ENCODE measurements around the gene UBB. TPM values are rescaled to one million over a fixed set of nuclear protein-coding genes. Genes with fewer than 3 reads are reported as not detected.

UBB gene
- total and polyA plus RNA-seq, 9 of the 15 experiments (the other 6 are each of a cell fraction or from before 2014, with no cell fraction given): 1,069 to 4,143 (median 1,696) TPM

GRCh38 chr17:16358394-16358793, 22.5 kb upstream of the UBB start (continued):
- TF ChIP-seq, protein P1, sequence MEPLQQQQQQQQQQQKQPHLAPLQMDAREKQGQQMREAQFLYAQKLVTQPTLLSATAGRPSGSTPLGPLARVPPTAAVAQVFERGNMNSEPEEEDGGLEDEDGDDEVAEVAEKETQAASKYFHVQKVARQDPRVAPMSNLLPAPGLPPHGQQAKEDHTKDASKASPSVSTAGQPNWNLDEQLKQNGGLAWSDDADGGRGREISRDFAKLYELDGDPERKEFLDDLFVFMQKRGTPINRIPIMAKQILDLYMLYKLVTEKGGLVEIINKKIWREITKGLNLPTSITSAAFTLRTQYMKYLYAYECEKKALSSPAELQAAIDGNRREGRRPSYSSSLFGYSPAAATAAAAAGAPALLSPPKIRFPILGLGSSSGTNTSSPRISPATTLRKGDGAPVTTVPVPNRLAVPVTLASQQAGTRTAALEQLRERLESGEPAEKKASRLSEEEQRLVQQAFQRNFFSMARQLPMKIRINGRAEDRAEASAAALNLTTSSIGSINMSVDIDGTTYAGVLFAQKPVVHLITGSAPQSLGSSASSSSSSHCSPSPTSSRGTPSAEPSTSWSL (CRISPR knock-in tag; IDR thresholded peaks at IDR 0.05; ENCODE audit: borderline replicate concordance): no peak
- TF ChIP-seq EP400 (IDR thresholded peaks at IDR 0.05) (no peak), ZNF785 (CRISPR knock-in tag; IDR thresholded peaks at IDR 0.05) (no peak)

DNA sequence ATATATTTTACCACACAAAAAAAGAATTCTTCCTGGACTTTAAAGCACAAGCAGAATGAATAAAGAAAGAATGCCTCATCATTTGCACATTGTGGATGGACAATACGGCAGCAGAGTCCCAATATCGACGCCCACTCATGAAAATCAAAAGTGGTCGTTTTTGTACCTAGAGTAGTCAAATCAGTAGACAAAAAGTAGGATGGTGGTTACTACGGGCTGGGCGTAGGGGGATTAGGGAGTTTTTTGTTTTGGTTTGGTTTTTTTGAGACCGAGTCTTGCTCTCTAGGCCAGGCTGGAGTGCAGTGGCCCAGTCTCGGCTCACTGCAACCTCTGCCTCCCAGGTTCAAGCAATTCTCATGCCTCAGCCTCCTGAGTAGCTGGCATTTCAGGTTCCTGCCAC, 19.0 kb upstream of the UBB start:
- Histone ChIP-seq H3K4me3 (no peak overlapping the region), H3K4me1 (replicated peaks in 1 of 2; ENCODE audit: control insufficient read depth in 2 of 2, insufficient read depth in 2 of 2, low read length in 2 of 2) (no peaks in the 10 kb centered on the region; a peak in 1 of 5 replicates), H3K9ac (ENCODE audit: insufficient read depth in 1 of 2, low read depth in 2 of 2, low read length in 2 of 2) (no peak overlapping the region), H3K36me3 (ENCODE audit: control insufficient read depth, insufficient read depth, low read length) (no peaks in the 10 kb centered on the region), H3K79me2 (ENCODE audit: control insufficient read depth, insufficient read depth, low read length) (no peaks in the 10 kb centered on the region), H3K27me3 (ENCODE audit: control insufficient read depth in 2 of 2, insufficient read depth in 2 of 2, low read length in 2 of 2) (no peaks in the 10 kb centered on the region), H2AFZ (ENCODE audit: low read depth, low read length) (no peak overlapping the region), H4K20me1 (replicated peaks; ENCODE audit: control insufficient read depth, insufficient read depth, low read length) (no peaks in the 10 kb centered on the region), H3K27ac (ENCODE audit: extremely low read depth, low read depth, low read length) (no peak overlapping the region), H3K9me3 (replicated peaks; ENCODE audit: control insufficient read depth, insufficient read depth, low read depth, low read length) (no peaks in the 10 kb centered on the region), H3K4me2 (ENCODE audit: insufficient read depth, low read length) (no peak overlapping the region), H3K9me1 (ENCODE audit: control insufficient read depth, insufficient read depth, low read length) (no peaks in the 10 kb centered on the region)
- DNase-seq (ENCODE audit: extremely low read depth in 1 of 4, low spot score in 3 of 4) (no peak), FAIRE-seq (no peak), ATAC-seq (no peak)
- in situ Hi-C loops (cut with MboI) (no loop called here), intact Hi-C loops (cut with micrococcal nuclease) (loop anchor here (2.0 to 10.0 kb wide), 3 partner anchors 53 to 159 kb away; partner anchors contain the start of gene TRPV2)
- 76% methylated on average over 8 of the region's 8 CpGs for WGBS (ENCODE audit: insufficient coverage, low coverage, missing lambda C conversion rate)
- CTCF ChIA-PET (ENCODE audit: low intra/inter-chr PET ratio): no interaction called here
- POLR2A ChIA-PET: no interaction called here
- no TSS peak for BruUV-seq (replicated peaks)
- TF ChIP-seq SPI1 (IDR thresholded peaks at IDR 0.05; ENCODE audit: borderline replicate concordance, low read depth, low read length): no peak
- TF ChIP-seq, protein P2, sequence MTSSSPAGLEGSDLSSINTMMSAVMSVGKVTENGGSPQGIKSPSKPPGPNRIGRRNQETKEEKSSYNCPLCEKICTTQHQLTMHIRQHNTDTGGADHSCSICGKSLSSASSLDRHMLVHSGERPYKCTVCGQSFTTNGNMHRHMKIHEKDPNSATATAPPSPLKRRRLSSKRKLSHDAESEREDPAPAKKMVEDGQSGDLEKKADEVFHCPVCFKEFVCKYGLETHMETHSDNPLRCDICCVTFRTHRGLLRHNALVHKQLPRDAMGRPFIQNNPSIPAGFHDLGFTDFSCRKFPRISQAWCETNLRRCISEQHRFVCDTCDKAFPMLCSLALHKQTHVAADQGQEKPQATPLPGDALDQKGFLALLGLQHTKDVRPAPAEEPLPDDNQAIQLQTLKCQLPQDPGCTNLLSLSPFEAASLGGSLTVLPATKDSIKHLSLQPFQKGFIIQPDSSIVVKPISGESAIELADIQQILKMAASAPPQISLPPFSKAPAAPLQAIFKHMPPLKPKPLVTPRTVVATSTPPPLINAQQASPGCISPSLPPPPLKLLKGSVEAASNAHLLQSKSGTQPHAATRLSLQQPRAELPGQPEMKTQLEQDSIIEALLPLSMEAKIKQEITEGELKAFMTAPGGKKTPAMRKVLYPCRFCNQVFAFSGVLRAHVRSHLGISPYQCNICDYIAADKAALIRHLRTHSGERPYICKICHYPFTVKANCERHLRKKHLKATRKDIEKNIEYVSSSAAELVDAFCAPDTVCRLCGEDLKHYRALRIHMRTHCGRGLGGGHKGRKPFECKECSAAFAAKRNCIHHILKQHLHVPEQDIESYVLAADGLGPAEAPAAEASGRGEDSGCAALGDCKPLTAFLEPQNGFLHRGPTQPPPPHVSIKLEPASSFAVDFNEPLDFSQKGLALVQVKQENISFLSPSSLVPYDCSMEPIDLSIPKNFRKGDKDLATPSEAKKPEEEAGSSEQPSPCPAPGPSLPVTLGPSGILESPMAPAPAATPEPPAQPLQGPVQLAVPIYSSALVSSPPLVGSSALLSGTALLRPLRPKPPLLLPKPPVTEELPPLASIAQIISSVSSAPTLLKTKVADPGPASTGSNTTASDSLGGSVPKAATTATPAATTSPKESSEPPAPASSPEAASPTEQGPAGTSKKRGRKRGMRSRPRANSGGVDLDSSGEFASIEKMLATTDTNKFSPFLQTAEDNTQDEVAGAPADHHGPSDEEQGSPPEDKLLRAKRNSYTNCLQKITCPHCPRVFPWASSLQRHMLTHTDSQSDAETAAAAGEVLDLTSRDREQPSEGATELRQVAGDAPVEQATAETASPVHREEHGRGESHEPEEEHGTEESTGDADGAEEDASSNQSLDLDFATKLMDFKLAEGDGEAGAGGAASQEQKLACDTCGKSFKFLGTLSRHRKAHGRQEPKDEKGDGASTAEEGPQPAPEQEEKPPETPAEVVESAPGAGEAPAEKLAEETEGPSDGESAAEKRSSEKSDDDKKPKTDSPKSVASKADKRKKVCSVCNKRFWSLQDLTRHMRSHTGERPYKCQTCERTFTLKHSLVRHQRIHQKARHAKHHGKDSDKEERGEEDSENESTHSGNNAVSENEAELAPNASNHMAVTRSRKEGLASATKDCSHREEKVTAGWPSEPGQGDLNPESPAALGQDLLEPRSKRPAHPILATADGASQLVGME (CRISPR knock-in tag; IDR thresholded peaks at IDR 0.05): no peak
- no peak for TF ChIP-seq FOXA1 (IDR thresholded peaks at IDR 0.05; ENCODE audit: borderline replicate concordance)
- TF ChIP-seq ZNF583 (CRISPR knock-in tag; IDR thresholded peaks at IDR 0.05): no peak

Measured in K562 (cell line).